CD14-positive monocyte (primary cell): ENCODE data around the gene POLDIP3. TPM values are rescaled to one million over a fixed set of nuclear protein-coding genes. Genes with fewer than 3 reads are reported as not detected.

ENCODE experiments used
- DNase-seq, 3 donors: peaks; one replicate each; pipeline ENCODE4 v3.0.0-alpha.2; 2011 to 2022
- H2AFZ ChIP-seq: 2 replicates; pipeline ENCODE4 v1.6.0; 2012; ENCODE audit warnings: mild to moderate bottlenecking, low read depth, low read length, inconsistent platforms; ENCODE audit not compliant: insufficient read depth, poor library complexity, severe bottlenecking
- H3K27ac ChIP-seq, 2 donors: 1 replicate in 1 of 2; 2 replicates in 1 of 2; pipeline ENCODE4 v1.5.1; 2012 to 2013; ENCODE audit warnings: low read length in 2 of 2, control low read depth in 1 of 2, inconsistent platforms in 1 of 2, low read depth in 1 of 2, mild to moderate bottlenecking in 1 of 2
- H3K27me3 ChIP-seq, 2 donors: one replicate each; pipeline versions ENCODE4 v1.6.0 to v1.6.1; 2011 to 2013; ENCODE audit warnings: low read length in 2 of 2; ENCODE audit not compliant: control insufficient read depth in 2 of 2, insufficient read depth in 2 of 2
- H3K36me3 ChIP-seq, 2 donors: replicated peaks in 1 of 2; 1 replicate in 1 of 2; 2 replicates in 1 of 2; pipeline versions ENCODE4 v1.5.1 to v1.6.1; 2012 to 2013; ENCODE audit warnings: low read length in 2 of 2, control low read depth in 1 of 2, inconsistent platforms in 1 of 2, mild to moderate bottlenecking in 1 of 2; ENCODE audit not compliant: insufficient read depth in 2 of 2, control insufficient read depth in 1 of 2
- H3K4me1 ChIP-seq, 2 donors: 1 replicate in 1 of 2; 2 replicates in 1 of 2; pipeline versions ENCODE4 v1.5.1 to v1.6.1; 2012 to 2013; ENCODE audit warnings: low read length in 2 of 2, control low read depth in 1 of 2, inconsistent platforms in 1 of 2, mild to moderate bottlenecking in 1 of 2, moderate library complexity in 1 of 2; ENCODE audit not compliant: insufficient read depth in 2 of 2, control insufficient read depth in 1 of 2
- H3K4me2 ChIP-seq: replicated peaks from 2 replicates; pipeline ENCODE3; 2012; ENCODE audit warnings: low read length, moderate library complexity, mild to moderate bottlenecking; ENCODE audit not compliant: poor library complexity, severe bottlenecking; ENCODE audit errors: extremely low read depth
- H3K4me3 ChIP-seq, 3 experiments: fragments of 200-600 bp in 1 of 3; sonication (generic) in 1 of 3; replicated peaks in 1 of 3; 1 replicate in 2 of 3; 2 replicates in 1 of 3; pipeline ENCODE4 v1.5.1; 2011 to 2013; ENCODE audit warnings: low read length in 3 of 3, mild to moderate bottlenecking in 3 of 3, control low read depth in 2 of 3, low read depth in 2 of 3, inconsistent platforms in 1 of 3, moderate library complexity in 1 of 3
- H3K79me2 ChIP-seq: 2 replicates; pipeline ENCODE4 v1.6.0; 2012; ENCODE audit warnings: mild to moderate bottlenecking, control low read depth, inconsistent platforms, low read length, moderate library complexity; ENCODE audit not compliant: insufficient read depth
- H3K9ac ChIP-seq: 2 replicates; pipeline ENCODE4 v1.6.0; 2017; ENCODE audit warnings: low read length, mild to moderate bottlenecking; ENCODE audit not compliant: insufficient read depth, poor library complexity, severe bottlenecking
- H3K9me3 ChIP-seq, 2 donors: replicated peaks in 1 of 2; 1 replicate in 1 of 2; 2 replicates in 1 of 2; pipeline versions ENCODE4 v1.5.1 to v1.6.1; 2012 to 2013; ENCODE audit warnings: low read length in 2 of 2, control low read depth in 1 of 2; ENCODE audit not compliant: control insufficient read depth in 1 of 2, insufficient read depth in 1 of 2
- H4K20me1 ChIP-seq: 2 replicates; pipeline ENCODE4 v1.6.0; 2012; ENCODE audit warnings: mild to moderate bottlenecking, low read length, control low read depth, moderate library complexity; ENCODE audit not compliant: insufficient read depth
- H3K27ac Mint-ChIP-seq, 7 donors: one replicate each; pipeline ENCODE4 v1.8.0; 2020; ENCODE audit warnings: mild to moderate bottlenecking in 7 of 7, mixed read lengths in 7 of 7, moderate library complexity in 6 of 7, inconsistent platforms in 2 of 7
- H3K27me3 Mint-ChIP-seq, 3 donors: one replicate each; pipeline ENCODE4 v1.8.0; 2021 to 2022; ENCODE audit warnings: low read depth in 3 of 3, mild to moderate bottlenecking in 3 of 3, mixed read lengths in 3 of 3, moderate library complexity in 3 of 3, inconsistent platforms in 1 of 3
- H3K36me3 Mint-ChIP-seq, 2 donors: one replicate each; pipeline ENCODE4 v1.8.0; 2020; ENCODE audit warnings: mixed read lengths in 2 of 2, inconsistent platforms in 1 of 2, mild to moderate bottlenecking in 1 of 2
- H3K4me1 Mint-ChIP-seq: one replicate; pipeline ENCODE4 v1.8.0; 2020; ENCODE audit warnings: mild to moderate bottlenecking, mixed read lengths
- H3K4me3 Mint-ChIP-seq, 2 donors: one replicate each; pipeline ENCODE4 v1.8.0; 2020; ENCODE audit warnings: mild to moderate bottlenecking in 2 of 2, mixed read lengths in 2 of 2, moderate library complexity in 1 of 2
- H3K9me3 Mint-ChIP-seq, 7 donors: one replicate each; pipeline ENCODE4 v1.8.0; 2020 to 2022; ENCODE audit warnings: mixed read lengths in 7 of 7, mild to moderate bottlenecking in 6 of 7, moderate library complexity in 6 of 7, inconsistent platforms in 2 of 7
- WGBS: methylation state at CpG from one replicate; pipeline ENCODE4 v1.1.5; 2013; ENCODE audit warnings: missing lambda C conversion rate; ENCODE audit not compliant: insufficient coverage; 5-methylcytosine and 5-hydroxymethylcytosine counted together
- intact Hi-C, 2 donors: fragments of 100-400 bp; cut with micrococcal nuclease; formaldehyde crosslinking; loops; one replicate each; pipeline versions ENCODE4 v1.15.0 to v1.15.1; 2023
- polyA plus RNA-seq, 3 donors: library from polyadenylated mRNA; depleted of rRNA in 1 of 3; unstranded in 2 of 3; stranded (reverse) in 1 of 3; fragments of 300-500 nt in 2 of 3; fragments of >200 nt in 1 of 3; fragmentation: Illumina TruSeq in 2 of 3; gene quantifications; 1 replicate in 2 of 3; 2 replicates in 1 of 3; pipeline ENCODE4 v1.2.3, GENCODE V29; 2012 to 2021
- TF ChIP-seq, protein P1 (sequence below): fragments of 200-600 bp; IDR thresholded peaks from one replicate; pipeline ENCODE4 v1.8.0; 2022; ENCODE audit warnings: antibody characterized with exemption, mild to moderate bottlenecking

The POLDIP3 gene
- polyA plus RNA-seq, 3 donors: 46.3 to 55.3 (median 53.8) TPM

DNA sequence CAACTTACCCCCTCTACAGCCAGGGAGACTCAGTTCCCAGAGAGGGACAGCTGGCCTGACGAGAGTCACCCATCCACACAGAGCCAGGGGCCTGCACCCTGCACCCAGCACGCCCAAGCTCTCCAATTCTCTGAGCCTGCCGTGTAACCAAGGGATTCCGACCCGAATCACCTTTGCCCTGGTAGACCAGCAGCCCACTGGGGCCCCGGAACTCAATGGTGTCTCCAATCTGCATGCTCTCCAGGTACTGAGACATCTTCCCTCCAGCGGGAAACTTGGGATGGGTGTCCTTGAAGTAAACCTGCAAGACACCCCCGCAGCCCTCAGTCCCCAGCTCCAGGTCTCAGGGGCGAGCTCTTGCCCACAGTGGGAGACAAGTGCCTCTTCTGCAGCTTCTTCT, 13.3 kb upstream of the POLDIP3 start:
- no peak overlapping the region for H3K27ac ChIP-seq
- peaks cover 84 to 96% of the 10 kb centered on the region in 2 donors for H3K36me3 ChIP-seq
- H3K4me1 ChIP-seq: peaks cover 9 to 10% of the 10 kb centered on the region in 2 donors
- H3K4me2 ChIP-seq: no peak overlapping the region
- H3K27me3 ChIP-seq: no peaks in the 10 kb centered on the region
- H3K27ac Mint-ChIP-seq: peak overlapping the region in 2 of 7 donors; percentile 2 to 56
- peaks cover 12% of the 10 kb centered on the region for H4K20me1 ChIP-seq
- no peak overlapping the region for H2AFZ ChIP-seq
- H3K9me3 ChIP-seq: no peaks in the 10 kb centered on the region
- intact Hi-C loops: no loop called here
- no peaks in the 10 kb centered on the region for H3K79me2 ChIP-seq
- H3K4me1 Mint-ChIP-seq: peaks cover 5% of the 10 kb centered on the region
- H3K4me3 ChIP-seq: no peak overlapping the region
- no peaks in the 10 kb centered on the region for H3K9me3 Mint-ChIP-seq
- TF ChIP-seq, protein P1, sequence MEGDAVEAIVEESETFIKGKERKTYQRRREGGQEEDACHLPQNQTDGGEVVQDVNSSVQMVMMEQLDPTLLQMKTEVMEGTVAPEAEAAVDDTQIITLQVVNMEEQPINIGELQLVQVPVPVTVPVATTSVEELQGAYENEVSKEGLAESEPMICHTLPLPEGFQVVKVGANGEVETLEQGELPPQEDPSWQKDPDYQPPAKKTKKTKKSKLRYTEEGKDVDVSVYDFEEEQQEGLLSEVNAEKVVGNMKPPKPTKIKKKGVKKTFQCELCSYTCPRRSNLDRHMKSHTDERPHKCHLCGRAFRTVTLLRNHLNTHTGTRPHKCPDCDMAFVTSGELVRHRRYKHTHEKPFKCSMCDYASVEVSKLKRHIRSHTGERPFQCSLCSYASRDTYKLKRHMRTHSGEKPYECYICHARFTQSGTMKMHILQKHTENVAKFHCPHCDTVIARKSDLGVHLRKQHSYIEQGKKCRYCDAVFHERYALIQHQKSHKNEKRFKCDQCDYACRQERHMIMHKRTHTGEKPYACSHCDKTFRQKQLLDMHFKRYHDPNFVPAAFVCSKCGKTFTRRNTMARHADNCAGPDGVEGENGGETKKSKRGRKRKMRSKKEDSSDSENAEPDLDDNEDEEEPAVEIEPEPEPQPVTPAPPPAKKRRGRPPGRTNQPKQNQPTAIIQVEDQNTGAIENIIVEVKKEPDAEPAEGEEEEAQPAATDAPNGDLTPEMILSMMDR: no peak
- no peak for DNase-seq
- H3K27me3 Mint-ChIP-seq: no peaks in the 10 kb centered on the region
- WGBS: over 99% methylated on average over 9 of the region's 9 CpGs
- peaks cover 67 to 97% of the 10 kb centered on the region in 2 donors for H3K36me3 Mint-ChIP-seq
- H3K4me3 Mint-ChIP-seq: no peak overlapping the region
- no peak overlapping the region for H3K9ac ChIP-seq

DNA sequence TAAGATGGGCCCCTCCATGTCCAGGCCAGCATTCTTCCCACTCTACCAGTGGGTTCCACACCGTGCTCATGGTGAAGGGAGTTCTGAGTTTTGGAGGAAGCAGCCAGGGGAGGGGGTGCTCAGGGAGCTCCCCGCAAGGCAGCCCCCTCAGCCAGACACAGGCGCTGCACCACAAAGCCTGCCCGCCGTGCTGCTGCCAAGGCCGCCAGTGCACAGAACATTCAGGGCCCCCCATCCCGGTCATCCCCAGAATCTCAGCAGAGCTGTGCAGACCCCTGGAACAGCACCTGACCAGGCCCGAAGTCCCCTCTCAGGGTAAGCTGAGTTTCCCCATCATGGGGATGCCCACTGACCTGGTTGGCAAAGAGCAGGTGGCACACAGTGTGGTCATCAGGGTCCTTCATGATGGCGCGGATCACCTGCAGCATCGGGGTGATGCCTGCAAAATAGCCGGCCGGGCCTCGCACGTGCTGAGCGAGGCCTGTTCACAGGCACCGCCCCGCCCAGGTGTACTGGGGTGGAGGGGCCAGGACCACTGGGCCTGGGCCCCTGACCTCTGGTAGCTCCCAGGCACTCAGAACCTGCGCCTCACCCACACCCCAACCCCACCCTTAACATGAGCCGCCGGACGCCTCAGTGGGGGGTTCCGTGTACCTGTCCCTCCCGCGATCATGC, 12.4 kb upstream of the POLDIP3 start:
- peaks cover 81 to 96% of the 10 kb centered on the region in 2 donors for H3K36me3 ChIP-seq
- Mint-ChIP-seq H3K4me1 (peaks cover 5% of the 10 kb centered on the region), H3K9me3 (no peaks in the 10 kb centered on the region), H3K4me3 (no peak overlapping the region), H3K27me3 (no peaks in the 10 kb centered on the region), H3K36me3 (peaks cover 63 to 97% of the 10 kb centered on the region in 2 donors), H3K27ac (no peak overlapping the region)
- H3K4me3 ChIP-seq: no peak overlapping the region
- H3K4me1 ChIP-seq: peaks cover 10% of the 10 kb centered on the region in 2 donors
- H3K27ac ChIP-seq: no peak overlapping the region
- no peaks in the 10 kb centered on the region for H3K79me2 ChIP-seq
- H3K9ac ChIP-seq: no peak overlapping the region
- no peak overlapping the region for H2AFZ ChIP-seq
- intact Hi-C loops: no loop called here
- no peak overlapping the region for H3K4me2 ChIP-seq
- TF ChIP-seq, protein P1: no peak
- no peak for DNase-seq
- 100% methylated on average over 8 of the region's 25 CpGs for WGBS
- H3K9me3 ChIP-seq: no peaks in the 10 kb centered on the region
- H4K20me1 ChIP-seq: peaks cover 7% of the 10 kb centered on the region
- no peaks in the 10 kb centered on the region for H3K27me3 ChIP-seq
